Ovary (tissue), 3 donors: ENCODE data around the gene TOMM7.
"Not testable (repeated sequence)": the region's sequence is repeated elsewhere in the genome, so short reads cannot be mapped to it uniquely, and the experiment has no call there.

Source experiments
- CTCF ChIP-seq, 3 donors: fragments of 450-650 bp in 2 of 3; fragments of 200-600 bp in 1 of 3; IDR thresholded peaks; one replicate each; pipeline versions ENCODE4 v1.5.1 to v1.8.0; 2016 to 2022; ENCODE audit warnings: antibody characterized with exemption in 3 of 3, mild to moderate bottlenecking in 1 of 3
- EP300 ChIP-seq: sonication (generic); formaldehyde crosslinking; IDR thresholded peaks from one replicate; pipeline ENCODE4 v1.6.1; 2017; ENCODE audit warnings: antibody characterized with exemption
- POLR2A ChIP-seq: fragments of 450-650 bp; IDR thresholded peaks from one replicate; pipeline ENCODE4 v1.6.1; 2017; ENCODE audit warnings: antibody characterized with exemption, mild to moderate bottlenecking, moderate library complexity
- donor health status: DM: no; HTN: no; CAD: no.

GRCh38 chr7:22850394-22850793 lies 27.7 kb upstream of the TOMM7 start:
- TF ChIP-seq CTCF (IDR thresholded peaks at IDR 0.05); POLR2A; EP300: not testable (repeated sequence)
